ENCODE measurements around the gene ITGB4. TPM values are rescaled to one million over a fixed set of nuclear protein-coding genes. Genes with fewer than 3 reads are reported as not detected.
A peak's percentile ranks its signal among the peaks of the same experiment; 100 is the strongest.

The ITGB4 gene
- polyA plus RNA-seq, 2 of the 4 experiments (the other 2 are of a cell fraction), result 20.6 to 37.4 TPM

DNA sequence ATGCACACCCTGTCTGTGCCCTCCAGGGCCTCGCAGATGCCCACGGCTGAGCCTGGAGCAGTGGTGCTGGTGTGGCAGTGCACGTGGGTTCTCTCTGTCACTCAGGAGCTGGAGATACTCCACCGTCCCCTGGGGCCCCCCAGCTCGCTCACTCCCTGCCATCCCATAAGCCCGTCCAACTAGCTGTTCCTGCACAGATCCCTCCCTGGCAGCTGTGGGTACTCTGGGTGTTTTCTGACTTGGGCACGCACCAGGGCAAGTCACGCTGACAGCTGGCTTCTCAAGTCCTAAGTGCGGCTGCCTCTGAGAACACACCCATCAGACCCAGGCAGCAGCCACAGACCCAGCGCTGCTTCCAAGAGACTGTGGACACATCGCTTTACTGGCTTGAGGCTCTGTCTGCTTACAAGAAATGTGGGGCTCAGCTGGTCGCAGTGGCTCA lies 25.4 kb upstream of the ITGB4 start:
- Histone ChIP-seq H3K27ac (peak overlapping the region; percentile 93), H3K4me3 (no peak overlapping the region), H3K9me3 (no peaks in the 10 kb centered on the region), H3K4me1 (peaks cover 100% of the 10 kb centered on the region), H3K4me2 (peak overlapping the region; percentile 73)
- FAIRE-seq, result no peak
- ChIA-PET CTCF (interaction anchor here (1.2 to 19.2 kb wide), 4 partner anchors 20 to 64 kb away, joined by 3 to 148 read pairs (median 20); partner anchors contain the start of gene SMIM5), POLR2A (no interaction called here)
- no peak for TF ChIP-seq RARB (CRISPR knock-in tag; IDR thresholded peaks at IDR 0.05)
- TF ChIP-seq, protein P1, sequence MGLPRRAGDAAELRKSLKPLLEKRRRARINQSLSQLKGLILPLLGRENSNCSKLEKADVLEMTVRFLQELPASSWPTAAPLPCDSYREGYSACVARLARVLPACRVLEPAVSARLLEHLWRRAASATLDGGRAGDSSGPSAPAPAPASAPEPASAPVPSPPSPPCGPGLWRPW (IDR thresholded peaks at IDR 0.05), result no peak
- TF ChIP-seq CHD2 (IDR thresholded peaks at IDR 0.05; ENCODE audit: low read length, partially characterized antibody), result no peak
- TF ChIP-seq EHMT2 (IDR thresholded peaks at IDR 0.05; ENCODE audit: low read depth), result no peak
- TF ChIP-seq ZSCAN20 (CRISPR knock-in tag; IDR thresholded peaks at IDR 0.05), result no peak
- TF ChIP-seq, protein P2, sequence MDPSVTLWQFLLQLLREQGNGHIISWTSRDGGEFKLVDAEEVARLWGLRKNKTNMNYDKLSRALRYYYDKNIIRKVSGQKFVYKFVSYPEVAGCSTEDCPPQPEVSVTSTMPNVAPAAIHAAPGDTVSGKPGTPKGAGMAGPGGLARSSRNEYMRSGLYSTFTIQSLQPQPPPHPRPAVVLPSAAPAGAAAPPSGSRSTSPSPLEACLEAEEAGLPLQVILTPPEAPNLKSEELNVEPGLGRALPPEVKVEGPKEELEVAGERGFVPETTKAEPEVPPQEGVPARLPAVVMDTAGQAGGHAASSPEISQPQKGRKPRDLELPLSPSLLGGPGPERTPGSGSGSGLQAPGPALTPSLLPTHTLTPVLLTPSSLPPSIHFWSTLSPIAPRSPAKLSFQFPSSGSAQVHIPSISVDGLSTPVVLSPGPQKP (IDR thresholded peaks at IDR 0.05; ENCODE audit: low read depth, low read length), result no peak
- TF ChIP-seq KDM5A (IDR thresholded peaks at IDR 0.05), result no peak
- TF ChIP-seq RNF2 (IDR thresholded peaks at IDR 0.05; ENCODE audit: borderline replicate concordance, low read depth), result no peak
- no peak for TF ChIP-seq EHF (CRISPR knock-in tag; IDR thresholded peaks at IDR 0.05)
- TF ChIP-seq RCOR1 (IDR thresholded peaks at IDR 0.05; ENCODE audit: low read depth, low read length), result no peak
- no peak for TF ChIP-seq HEYL (CRISPR knock-in tag; IDR thresholded peaks at IDR 0.05)
- no peak for TF ChIP-seq FOXS1 (CRISPR knock-in tag; IDR thresholded peaks at IDR 0.05)
- TF ChIP-seq CBX2 (IDR thresholded peaks at IDR 0.05; ENCODE audit: borderline replicate concordance, low read depth), result no peak
- TF ChIP-seq RFX5 (IDR thresholded peaks at IDR 0.05), result no peak
- TF ChIP-seq JUNB (IDR thresholded peaks at IDR 0.05), result no peak
- TF ChIP-seq ZC3H11A (IDR thresholded peaks at IDR 0.05), result no peak
- TF ChIP-seq, protein P3, sequence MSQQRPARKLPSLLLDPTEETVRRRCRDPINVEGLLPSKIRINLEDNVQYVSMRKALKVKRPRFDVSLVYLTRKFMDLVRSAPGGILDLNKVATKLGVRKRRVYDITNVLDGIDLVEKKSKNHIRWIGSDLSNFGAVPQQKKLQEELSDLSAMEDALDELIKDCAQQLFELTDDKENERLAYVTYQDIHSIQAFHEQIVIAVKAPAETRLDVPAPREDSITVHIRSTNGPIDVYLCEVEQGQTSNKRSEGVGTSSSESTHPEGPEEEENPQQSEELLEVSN (IDR thresholded peaks at IDR 0.05; ENCODE audit: borderline replicate concordance, low read depth), result no peak
- 86% methylated on average over 11 of the region's 12 CpGs for WGBS (ENCODE audit: missing lambda C conversion rate)
- DNase-seq (ENCODE audit: low read depth in 1 of 2, low spot score in 1 of 2), result no peak
- ATAC-seq, result no peak

DNA sequence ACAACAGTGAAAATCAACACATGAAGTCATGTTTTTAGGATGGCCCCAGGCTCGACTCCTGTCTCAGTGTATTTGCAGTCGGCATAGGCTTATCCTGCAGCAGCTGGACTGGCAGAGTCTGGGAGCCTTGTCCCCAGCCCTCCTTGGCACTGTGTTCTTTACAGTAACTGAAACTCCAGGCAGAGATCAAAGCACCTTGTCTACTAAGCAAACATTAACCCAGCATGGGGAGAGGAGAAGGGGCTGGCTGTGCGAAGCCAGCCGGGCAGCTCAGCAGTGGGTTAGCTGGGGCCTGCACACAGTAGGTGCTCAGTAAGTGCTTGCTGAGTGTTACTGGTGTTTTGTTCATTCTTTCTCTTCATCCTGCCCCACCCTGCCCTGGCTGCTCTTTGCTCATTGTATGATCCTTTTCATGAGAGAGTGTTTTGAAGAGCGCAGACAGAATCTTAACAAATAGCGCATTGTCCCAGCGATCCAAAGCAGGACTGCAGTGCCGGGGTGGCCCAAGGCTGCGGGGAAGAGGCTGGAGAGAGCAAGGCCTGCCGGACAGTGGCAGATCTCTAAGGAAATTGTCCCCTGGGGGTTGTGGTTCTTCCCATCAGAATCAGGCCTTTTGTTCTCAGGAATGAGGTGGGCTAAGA lies 23.5 kb upstream of the ITGB4 start:
- DNase-seq (ENCODE audit: low read depth in 1 of 2, low spot score in 1 of 2), result no peak
- no peak for ATAC-seq
- CTCF ChIA-PET, result interaction anchor here (1.9 to 19.2 kb wide), 3 partner anchors 23 to 66 kb away, joined by 7 to 148 read pairs (median 8); partner anchors contain the start of gene SMIM5
- FAIRE-seq, result peak; percentile 18
- POLR2A ChIA-PET, result no interaction called here
- Histone ChIP-seq H3K9me3 (no peaks in the 10 kb centered on the region), H3K4me1 (peaks cover 97% of the 10 kb centered on the region), H3K4me2 (peak overlapping the region; percentile 67), H3K4me3 (no peak overlapping the region), H3K27ac (peak overlapping the region; percentile 93)
- 65% methylated on average over 10 of the region's 10 CpGs for WGBS (ENCODE audit: missing lambda C conversion rate)
- TF ChIP-seq, protein P4, sequence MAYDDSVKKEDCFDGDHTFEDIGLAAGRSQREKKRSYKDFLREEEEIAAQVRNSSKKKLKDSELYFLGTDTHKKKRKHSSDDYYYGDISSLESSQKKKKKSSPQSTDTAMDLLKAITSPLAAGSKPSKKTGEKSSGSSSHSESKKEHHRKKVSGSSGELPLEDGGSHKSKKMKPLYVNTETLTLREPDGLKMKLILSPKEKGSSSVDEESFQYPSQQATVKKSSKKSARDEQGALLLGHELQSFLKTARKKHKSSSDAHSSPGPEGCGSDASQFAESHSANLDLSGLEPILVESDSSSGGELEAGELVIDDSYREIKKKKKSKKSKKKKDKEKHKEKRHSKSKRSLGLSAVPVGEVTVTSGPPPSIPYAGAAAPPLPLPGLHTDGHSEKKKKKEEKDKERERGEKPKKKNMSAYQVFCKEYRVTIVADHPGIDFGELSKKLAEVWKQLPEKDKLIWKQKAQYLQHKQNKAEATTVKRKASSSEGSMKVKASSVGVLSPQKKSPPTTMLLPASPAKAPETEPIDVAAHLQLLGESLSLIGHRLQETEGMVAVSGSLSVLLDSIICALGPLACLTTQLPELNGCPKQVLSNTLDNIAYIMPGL (CRISPR knock-in tag; IDR thresholded peaks at IDR 0.05; ENCODE audit: borderline replicate concordance), result no peak
- TF ChIP-seq MYC (IDR thresholded peaks at IDR 0.05; ENCODE audit: borderline replicate concordance, low read length) (no peak), HOXB13 (CRISPR knock-in tag; IDR thresholded peaks at IDR 0.05; ENCODE audit: low read depth) (0 out of 2 replicates have a peak, but pooled peaks have one; percentile 21), RCOR1 (IDR thresholded peaks at IDR 0.05; ENCODE audit: low read depth, low read length) (no peak), ZFP36 (IDR thresholded peaks at IDR 0.05; ENCODE audit: borderline replicate concordance, partially characterized antibody) (no peak), HOXA7 (CRISPR knock-in tag; IDR thresholded peaks at IDR 0.05) (no peak), CBX2 (IDR thresholded peaks at IDR 0.05; ENCODE audit: borderline replicate concordance, low read depth) (no peak)
- TF ChIP-seq, protein P1 (IDR thresholded peaks at IDR 0.05), result no peak
